Duodenal mucosa (tissue), 2 donors: ENCODE results near the gene HTR1E.

Experiments used
- H3K27ac ChIP-seq: one replicate; pipeline ENCODE4 v1.7.0; 2013; ENCODE audit warnings: low read depth, low read length
- H3K27me3 ChIP-seq, 2 donors: one replicate each; pipeline ENCODE4 v1.7.0; 2013; ENCODE audit warnings: low read length in 2 of 2, control low read depth in 1 of 2; ENCODE audit not compliant: insufficient read depth in 2 of 2, control insufficient read depth in 1 of 2
- H3K36me3 ChIP-seq, 2 donors: one replicate each; pipeline ENCODE4 v1.7.0; 2013; ENCODE audit warnings: low read length in 2 of 2, control low read depth in 1 of 2; ENCODE audit not compliant: insufficient read depth in 2 of 2, control insufficient read depth in 1 of 2
- H3K4me1 ChIP-seq, 2 donors: one replicate each; pipeline ENCODE4 v1.7.0; 2013; ENCODE audit warnings: low read length in 2 of 2, control low read depth in 1 of 2; ENCODE audit not compliant: insufficient read depth in 2 of 2, control insufficient read depth in 1 of 2
- H3K4me3 ChIP-seq, 2 donors: one replicate each; pipeline ENCODE4 v1.7.0; 2013; ENCODE audit warnings: low read length in 2 of 2, low read depth in 1 of 2
- H3K9ac ChIP-seq, 2 donors: one replicate each; pipeline ENCODE4 v1.7.0; 2013; ENCODE audit warnings: low read length in 2 of 2, low read depth in 1 of 2
- H3K9me3 ChIP-seq, 2 donors: one replicate each; pipeline ENCODE4 v1.7.0; 2013; ENCODE audit warnings: low read length in 2 of 2, control low read depth in 1 of 2; ENCODE audit not compliant: control insufficient read depth in 1 of 2

HTR1E gene

GRCh38 chr6:87029711-87030314 lies 92.5 kb downstream of the HTR1E start:
- H3K9me3 ChIP-seq = no peaks in the 10 kb centered on the region
- no peaks in the 10 kb centered on the region for H3K36me3 ChIP-seq
- H3K4me1 ChIP-seq = no peaks in the 10 kb centered on the region
- no peak overlapping the region for H3K27ac ChIP-seq
- H3K4me3 ChIP-seq = no peak overlapping the region
- no peak overlapping the region for H3K9ac ChIP-seq
- no peaks in the 10 kb centered on the region for H3K27me3 ChIP-seq

DNA sequence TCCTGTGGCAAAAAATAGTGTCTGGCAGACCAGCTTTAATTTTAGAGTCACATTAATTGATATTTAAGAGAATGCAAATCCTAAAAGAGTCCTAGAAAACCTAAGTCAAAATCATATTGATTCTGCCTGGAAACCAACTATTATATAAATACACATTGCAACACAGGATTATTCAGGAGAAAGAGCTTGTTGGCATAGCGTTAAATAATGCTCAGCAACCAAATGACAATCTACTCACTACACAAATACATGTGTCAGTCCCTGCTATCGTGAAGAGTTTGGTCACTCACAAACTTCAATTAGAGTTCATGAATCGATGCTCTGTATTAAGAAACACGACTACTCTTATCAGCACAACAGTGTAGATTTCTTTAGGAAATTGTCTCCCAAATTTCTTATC lies 103.4 kb downstream of the HTR1E start:
- Histone ChIP-seq H3K27ac (no peak overlapping the region), H3K27me3 (no peaks in the 10 kb centered on the region), H3K9ac (no peak overlapping the region), H3K4me1 (no peaks in the 10 kb centered on the region), H3K9me3 (no peaks in the 10 kb centered on the region), H3K4me3 (no peak overlapping the region), H3K36me3 (no peaks in the 10 kb centered on the region)

GRCh38 chr6:87045521-87046075 lies 108.3 kb downstream of the HTR1E start:
- Histone ChIP-seq H3K36me3 (no peaks in the 10 kb centered on the region), H3K27me3 (no peaks in the 10 kb centered on the region), H3K4me1 (no peaks in the 10 kb centered on the region), H3K9ac (no peak overlapping the region), H3K4me3 (no peak overlapping the region), H3K9me3 (no peaks in the 10 kb centered on the region), H3K27ac (no peak overlapping the region)

- Histone ChIP-seq H3K9me3 (no peaks in the 10 kb centered on the region), H3K27ac (no peak overlapping the region), H3K27me3 (no peaks in the 10 kb centered on the region), H3K9ac (no peak overlapping the region), H3K4me3 (no peak overlapping the region), H3K4me1 (no peaks in the 10 kb centered on the region), H3K36me3 (no peaks in the 10 kb centered on the region)
These were observed 112.5 kb downstream of the HTR1E start for GRCh38 chr6:87049779-87050178.

GRCh38 chr6:87053312-87053711 lies 116.0 kb downstream of the HTR1E start:
- Histone ChIP-seq H3K4me1 (no peaks in the 10 kb centered on the region), H3K9me3 (no peaks in the 10 kb centered on the region), H3K27ac (no peak overlapping the region), H3K9ac (no peak overlapping the region), H3K36me3 (no peaks in the 10 kb centered on the region), H3K27me3 (no peaks in the 10 kb centered on the region), H3K4me3 (no peak overlapping the region)

- no peak overlapping the region for H3K4me3 ChIP-seq
- H3K27ac ChIP-seq = no peak overlapping the region
These were observed 117.0 kb downstream of the HTR1E start for GRCh38 chr6:87054143-87054833.

DNA sequence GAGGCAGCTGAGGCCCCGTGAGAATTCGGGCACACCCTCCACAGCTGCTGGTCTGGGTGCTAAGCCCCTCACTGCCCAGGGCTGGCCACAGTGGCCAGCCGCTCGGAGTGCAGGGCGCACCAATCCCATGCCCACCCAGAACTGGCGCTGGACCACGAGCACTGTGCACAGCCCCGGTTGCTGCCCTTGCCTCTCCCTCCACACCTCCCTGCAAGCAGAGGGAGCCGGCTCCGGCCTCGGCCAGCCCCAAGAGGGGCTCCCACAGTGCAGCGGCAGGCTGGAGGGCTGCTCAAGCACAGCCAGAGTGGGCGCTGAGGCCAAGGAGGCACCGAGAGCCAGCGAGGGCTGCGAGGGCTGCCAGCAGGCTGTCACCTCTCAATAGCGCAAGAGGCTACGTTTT lies 122.6 kb downstream of the HTR1E start:
- Histone ChIP-seq H3K36me3 (no peaks in the 10 kb centered on the region), H3K9ac (no peak overlapping the region), H3K27ac (no peak overlapping the region), H3K9me3 (no peaks in the 10 kb centered on the region), H3K27me3 (no peaks in the 10 kb centered on the region), H3K4me1 (no peaks in the 10 kb centered on the region), H3K4me3 (no peak overlapping the region)

More at GRCh38 chr6:87054143-87054833, 117.0 kb downstream of the HTR1E start:
- Histone ChIP-seq H3K9ac (no peak overlapping the region), H3K4me1 (no peaks in the 10 kb centered on the region), H3K27me3 (no peaks in the 10 kb centered on the region), H3K9me3 (no peaks in the 10 kb centered on the region), H3K36me3 (no peaks in the 10 kb centered on the region)

- Histone ChIP-seq H3K4me3 (no peak overlapping the region), H3K27ac (no peak overlapping the region), H3K4me1 (peaks cover 2 to 10% of the 10 kb centered on the region in 2 donors), H3K9me3 (no peaks in the 10 kb centered on the region), H3K27me3 (no peaks in the 10 kb centered on the region), H3K9ac (no peak overlapping the region), H3K36me3 (no peaks in the 10 kb centered on the region)
These were observed 127.8 kb downstream of the HTR1E start for GRCh38 chr6:87065117-87065516.
